ENCODE measurements around the gene PNMT. TPM values are rescaled to one million over a fixed set of nuclear protein-coding genes. Genes with fewer than 3 reads are reported as not detected.

PNMT gene
- total RNA-seq, 6 experiments from 2014 or later = 0.26 TPM; not detected in 5

- H3K36me3 Mint-ChIP-seq (ENCODE audit: low read depth) = no peaks in the 10 kb centered on the region
- peaks cover 8% of the 10 kb centered on the region for H3K4me1 Mint-ChIP-seq (ENCODE audit: low read depth)
- no peak overlapping the region for H3K4me3 Mint-ChIP-seq
- TF ChIP-seq, protein P1, sequence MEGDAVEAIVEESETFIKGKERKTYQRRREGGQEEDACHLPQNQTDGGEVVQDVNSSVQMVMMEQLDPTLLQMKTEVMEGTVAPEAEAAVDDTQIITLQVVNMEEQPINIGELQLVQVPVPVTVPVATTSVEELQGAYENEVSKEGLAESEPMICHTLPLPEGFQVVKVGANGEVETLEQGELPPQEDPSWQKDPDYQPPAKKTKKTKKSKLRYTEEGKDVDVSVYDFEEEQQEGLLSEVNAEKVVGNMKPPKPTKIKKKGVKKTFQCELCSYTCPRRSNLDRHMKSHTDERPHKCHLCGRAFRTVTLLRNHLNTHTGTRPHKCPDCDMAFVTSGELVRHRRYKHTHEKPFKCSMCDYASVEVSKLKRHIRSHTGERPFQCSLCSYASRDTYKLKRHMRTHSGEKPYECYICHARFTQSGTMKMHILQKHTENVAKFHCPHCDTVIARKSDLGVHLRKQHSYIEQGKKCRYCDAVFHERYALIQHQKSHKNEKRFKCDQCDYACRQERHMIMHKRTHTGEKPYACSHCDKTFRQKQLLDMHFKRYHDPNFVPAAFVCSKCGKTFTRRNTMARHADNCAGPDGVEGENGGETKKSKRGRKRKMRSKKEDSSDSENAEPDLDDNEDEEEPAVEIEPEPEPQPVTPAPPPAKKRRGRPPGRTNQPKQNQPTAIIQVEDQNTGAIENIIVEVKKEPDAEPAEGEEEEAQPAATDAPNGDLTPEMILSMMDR (IDR thresholded peaks at IDR 0.05) = peak; percentile 78
- peak; percentile 11 for DNase-seq
- peaks cover 30% of the 10 kb centered on the region for H3K27me3 Mint-ChIP-seq (ENCODE audit: insufficient read depth)
- H3K27ac Mint-ChIP-seq = no peak overlapping the region
- no peaks in the 10 kb centered on the region for H3K9me3 Mint-ChIP-seq
These were observed 3.6 kb downstream of the PNMT start for GRCh38 chr17:39671651-39672521.

DNA sequence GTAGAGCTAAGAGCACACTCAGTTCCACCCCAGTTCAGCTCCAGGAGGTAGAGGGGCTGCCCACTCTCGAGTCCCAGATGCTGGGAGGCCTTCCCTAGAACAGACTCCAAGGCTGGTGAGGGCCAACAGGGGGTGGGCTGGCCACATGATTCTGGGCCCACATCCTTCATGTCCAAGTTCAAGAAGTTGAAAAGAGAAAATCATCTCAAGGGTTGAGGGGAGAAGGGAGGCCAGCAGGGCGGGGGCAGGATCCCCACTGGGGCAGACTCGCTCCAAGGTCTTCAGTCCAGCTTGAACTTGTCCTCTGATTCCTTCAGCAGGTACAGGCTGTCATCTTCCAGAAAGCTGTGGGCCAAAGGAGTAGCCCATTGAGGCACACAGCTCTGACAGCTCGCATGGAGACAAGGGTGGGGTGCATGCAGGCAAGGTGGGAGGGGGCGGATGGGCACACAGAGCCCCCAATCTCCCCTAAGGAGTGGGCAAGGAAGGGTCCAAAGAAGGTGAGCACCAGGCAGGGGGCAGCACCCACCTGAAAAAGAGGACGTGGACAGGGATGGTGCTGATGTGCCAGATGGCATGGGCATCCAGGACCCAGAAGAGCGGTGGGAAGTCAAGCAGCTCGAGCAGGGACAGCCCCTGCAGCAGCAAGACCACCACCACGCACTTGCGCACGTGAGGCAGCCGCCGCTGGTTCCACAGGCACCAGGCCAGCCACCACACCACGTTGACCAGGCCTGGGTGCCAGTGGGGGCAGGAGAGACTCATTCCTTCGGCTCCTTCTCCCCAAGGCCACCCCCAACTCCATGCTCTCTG, 4.5 kb downstream of the PNMT start:
- H3K27ac Mint-ChIP-seq = no peak overlapping the region

DNA sequence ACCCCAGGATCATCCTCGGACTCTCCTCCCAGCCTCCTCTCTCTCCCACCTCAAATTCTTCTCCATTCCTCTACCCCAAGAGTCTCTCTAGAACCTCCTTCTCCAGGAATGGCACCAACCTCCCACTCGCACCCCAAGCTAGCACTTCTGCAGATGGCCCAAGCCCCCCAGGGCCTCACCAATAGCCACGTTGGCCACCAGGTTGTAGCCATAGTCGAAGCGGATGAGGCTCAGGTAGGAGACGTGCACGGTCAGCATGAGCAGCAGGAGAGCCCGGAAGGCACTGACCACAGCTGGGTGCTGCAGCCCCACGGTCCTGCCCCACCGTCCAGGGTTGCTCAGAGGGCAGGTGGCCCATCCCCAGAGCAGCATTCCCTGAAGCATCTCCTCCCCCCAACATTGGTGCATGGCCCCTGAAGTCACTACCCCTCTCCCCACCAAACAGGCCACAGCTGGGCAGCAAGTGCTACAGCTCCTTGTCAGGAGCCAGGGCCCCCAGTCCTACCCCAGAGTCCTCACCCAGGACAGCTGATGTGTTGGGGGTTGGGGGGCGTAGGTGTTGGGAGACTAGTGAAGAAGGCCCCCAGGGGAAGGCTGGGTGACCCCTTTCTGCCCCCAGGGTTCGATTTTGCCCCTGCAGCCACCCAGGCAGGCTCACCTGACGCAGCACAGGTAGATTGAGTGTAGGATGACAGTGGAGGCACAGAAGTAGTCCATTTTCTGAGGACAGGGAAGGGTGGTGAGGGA, 5.3 kb downstream of the PNMT start:
- Mint-ChIP-seq H3K36me3 (ENCODE audit: low read depth) (no peaks in the 10 kb centered on the region), H3K4me3 (no peak overlapping the region), H3K27me3 (ENCODE audit: insufficient read depth) (peaks cover 25% of the 10 kb centered on the region), H3K27ac (no peak overlapping the region), H3K4me1 (ENCODE audit: low read depth) (peaks cover 13% of the 10 kb centered on the region), H3K9me3 (no peaks in the 10 kb centered on the region)
- TF ChIP-seq, protein P1 (IDR thresholded peaks at IDR 0.05) = no peak
- no peak for DNase-seq

More for the DNA sequence above, 4.5 kb downstream of the PNMT start:
- no peaks in the 10 kb centered on the region for H3K9me3 Mint-ChIP-seq
- peaks cover 12% of the 10 kb centered on the region for H3K4me1 Mint-ChIP-seq (ENCODE audit: low read depth)
- TF ChIP-seq, protein P1 (IDR thresholded peaks at IDR 0.05) = peak; percentile 56
- no peaks in the 10 kb centered on the region for H3K36me3 Mint-ChIP-seq (ENCODE audit: low read depth)
- peaks cover 29% of the 10 kb centered on the region for H3K27me3 Mint-ChIP-seq (ENCODE audit: insufficient read depth)
- no peak overlapping the region for H3K4me3 Mint-ChIP-seq
- no peak for DNase-seq

DNA sequence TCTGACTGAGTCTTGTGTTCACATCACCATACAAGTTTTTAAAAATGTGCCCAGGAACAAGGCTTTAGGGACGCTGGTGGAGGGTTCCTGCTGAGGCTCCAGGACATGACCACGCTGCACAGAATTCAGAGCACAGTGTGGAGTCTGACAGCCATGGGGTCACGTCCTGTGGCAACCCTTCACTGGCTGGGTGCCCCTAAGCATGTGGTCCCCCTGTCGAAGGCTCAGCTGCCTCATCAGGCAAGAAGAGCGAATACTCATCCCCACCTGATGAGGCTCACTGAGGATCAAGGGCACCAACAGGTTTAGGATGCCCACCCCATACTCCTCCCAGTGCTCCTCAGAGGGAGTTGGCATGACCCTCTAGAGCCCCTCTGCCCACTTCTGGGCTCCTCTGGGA, 5.9 kb downstream of the PNMT start:
- H3K36me3 Mint-ChIP-seq (ENCODE audit: low read depth) = no peaks in the 10 kb centered on the region
- TF ChIP-seq, protein P1 (IDR thresholded peaks at IDR 0.05) = no peak
- no peak overlapping the region for H3K27ac Mint-ChIP-seq
- H3K4me3 Mint-ChIP-seq = no peak overlapping the region
- H3K9me3 Mint-ChIP-seq = no peaks in the 10 kb centered on the region
- no peak for DNase-seq
- peaks cover 20% of the 10 kb centered on the region for H3K27me3 Mint-ChIP-seq (ENCODE audit: insufficient read depth)
- peaks cover 9% of the 10 kb centered on the region; the same call in 1 of the 2 replicates for H3K4me1 Mint-ChIP-seq (ENCODE audit: low read depth)

DNA sequence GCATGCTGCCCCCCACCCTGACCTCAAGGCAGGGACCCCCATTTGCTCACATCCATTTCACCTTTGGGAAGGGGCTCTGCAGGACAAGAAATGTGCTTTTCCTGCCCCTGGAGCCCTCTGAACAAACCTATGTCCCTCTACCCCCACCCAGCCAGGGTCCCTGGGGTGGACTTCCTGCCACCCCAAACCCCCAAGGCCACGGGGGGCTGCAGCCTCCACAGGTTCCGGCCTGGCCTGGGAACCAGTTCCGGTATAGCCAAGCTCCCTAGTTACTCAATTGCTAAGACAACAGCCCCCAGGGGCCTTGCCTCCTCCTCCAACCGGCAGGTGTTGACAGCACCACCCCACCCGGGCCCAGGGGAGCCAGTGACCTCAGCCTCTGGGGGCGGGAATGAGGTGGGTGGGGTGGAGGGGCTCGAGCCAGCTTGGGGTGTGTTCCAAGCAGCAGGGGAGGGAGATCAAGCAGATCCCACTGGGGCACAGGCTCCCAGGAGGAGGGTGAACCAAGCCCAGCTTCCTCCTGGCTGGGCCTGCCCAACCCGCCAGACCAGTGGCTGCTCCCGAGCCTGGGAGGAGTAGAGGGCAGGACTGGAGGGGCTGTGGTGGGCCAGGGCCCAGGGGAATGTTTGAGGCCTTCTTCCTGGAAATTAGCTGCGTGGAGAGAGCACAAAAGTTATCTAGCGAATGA, 6.6 kb downstream of the PNMT start:
- H3K4me1 Mint-ChIP-seq (ENCODE audit: low read depth) = peaks cover 9% of the 10 kb centered on the region; the same call in 1 of the 2 replicates
- H3K9me3 Mint-ChIP-seq = no peaks in the 10 kb centered on the region
- TF ChIP-seq, protein P1 (IDR thresholded peaks at IDR 0.05) = no peak
- H3K4me3 Mint-ChIP-seq = no peak overlapping the region
- no peaks in the 10 kb centered on the region for H3K36me3 Mint-ChIP-seq (ENCODE audit: low read depth)
- peaks cover 18% of the 10 kb centered on the region for H3K27me3 Mint-ChIP-seq (ENCODE audit: insufficient read depth)
- no peak for DNase-seq
- H3K27ac Mint-ChIP-seq = no peak overlapping the region
